PC-9 (cell line): ENCODE results near the gene KLF7. TPM values are rescaled to one million over a fixed set of nuclear protein-coding genes. Genes with fewer than 3 reads are reported as not detected.

Experiments
- BruUV-seq: library from RNA; stranded (reverse); fragments of 400-500 nt; replicated peaks from 2 replicates; lab custom pipeline; 2021; lab: Mats Ljungman, UMichigan
- CTCF ChIA-PET: fragments of 300-600 bp; sonication (Branson Sonifier 250); formaldehyde crosslinking; loops from one replicate; lab custom pipeline; 2022; ENCODE audit warnings: antibody characterized with exemption; lab: Charles Lee
- POLR2A ChIA-PET: fragments of 300-600 bp; sonication (Branson Sonifier 250); formaldehyde crosslinking; loops from one replicate; lab custom pipeline; 2022; ENCODE audit warnings: antibody characterized with exemption; ENCODE audit not compliant: unreplicated experiment; lab: Charles Lee
- DNase-seq, 2 experiments: peaks; one replicate each; pipeline versions ENCODE4 v3.0.0 to v3.0.0-alpha.2; 2015 to 2022; ENCODE audit warnings: mixed read lengths in 1 of 2
- H2AFZ ChIP-seq: fragments of 200-600 bp; sonication (generic); 2 replicates; pipeline ENCODE4 v1.8.1; 2017; ENCODE audit warnings: antibody characterized with exemption
- H3F3A ChIP-seq: fragments of 200-600 bp; sonication (generic); 2 replicates; pipeline ENCODE4 v1.8.1; 2017; ENCODE audit warnings: antibody characterized with exemption, mild to moderate bottlenecking, low read depth; ENCODE audit not compliant: insufficient read depth
- H3K27ac ChIP-seq: fragments of 200-600 bp; sonication (generic); 2 replicates; pipeline ENCODE4 v1.6.1; 2016; ENCODE audit warnings: mixed run types
- H3K27me3 ChIP-seq: fragments of 200-600 bp; sonication (generic); 2 replicates; pipeline ENCODE4 v1.6.1; 2016; ENCODE audit warnings: low read depth, mixed run types; ENCODE audit not compliant: insufficient read depth
- H3K36me3 ChIP-seq: fragments of 200-600 bp; sonication (generic); 2 replicates; pipeline ENCODE4 v1.6.1; 2016; ENCODE audit warnings: low read depth, mixed run types
- H3K4me1 ChIP-seq: fragments of 200-600 bp; sonication (generic); replicated peaks from 2 replicates; pipeline ENCODE4 v1.6.1; 2016; ENCODE audit warnings: mixed run types; ENCODE audit not compliant: insufficient read depth
- H3K4me2 ChIP-seq: fragments of 200-600 bp; sonication (generic); 2 replicates; pipeline ENCODE4 v1.6.1; 2017; ENCODE audit warnings: mixed run types
- H3K4me3 ChIP-seq: fragments of 200-600 bp; sonication (generic); 2 replicates; pipeline ENCODE4 v1.6.1; 2016; ENCODE audit warnings: mixed run types
- H3K79me2 ChIP-seq: fragments of 200-600 bp; sonication (generic); 2 replicates; pipeline ENCODE4 v1.6.1; 2017; ENCODE audit warnings: low read depth, mixed run types
- H3K9me2 ChIP-seq: fragments of 200-600 bp; sonication (generic); 2 replicates; pipeline ENCODE4 v1.8.1; 2017; ENCODE audit warnings: mild to moderate bottlenecking; ENCODE audit not compliant: insufficient read depth
- H3K9me3 ChIP-seq: fragments of 200-600 bp; sonication (generic); 2 replicates; pipeline ENCODE4 v1.8.1; 2016; ENCODE audit warnings: low read depth; ENCODE audit not compliant: insufficient read depth
- H4K20me1 ChIP-seq: fragments of 200-600 bp; sonication (generic); 2 replicates; pipeline ENCODE4 v1.8.1; 2017; ENCODE audit not compliant: insufficient read depth
- CTCF ChIP-seq: fragments of 200-600 bp; sonication (generic); conservative IDR thresholded peaks from 2 replicates; pipeline ENCODE4 v1.6.1; 2017; ENCODE audit warnings: mixed run types, antibody characterized with exemption, mild to moderate bottlenecking, moderate library complexity
- EZH2 ChIP-seq: fragments of 200-600 bp; sonication (generic); IDR thresholded peaks from 2 replicates; pipeline ENCODE4 v1.8.0; 2017; ENCODE audit warnings: antibody characterized with exemption, low read depth
- intact Hi-C: fragments of 100-400 bp; cut with micrococcal nuclease; formaldehyde crosslinking; loops from one replicate; pipeline ENCODE4 v1.10.0; 2022; ENCODE audit not compliant: unreplicated experiment
- total RNA-seq: library from RNA; stranded (reverse); gene quantifications from 2 replicates; pipeline ENCODE4 v1.2.3, GENCODE V29; 2021

The KLF7 gene
- total RNA-seq, 1 experiment from 2014 or later, result 20.0 TPM

GRCh38 chr2:207093234-207093633 is 72.5 kb downstream of the KLF7 start:
- ChIA-PET POLR2A (no interaction called here), CTCF (no interaction called here)
- Histone ChIP-seq H3F3A (no peaks in the 10 kb centered on the region), H3K4me1 (no peaks in the 10 kb centered on the region), H3K27ac (no peak overlapping the region), H3K36me3 (no peaks in the 10 kb centered on the region), H3K9me2 (no peaks in the 10 kb centered on the region), H4K20me1 (no peaks in the 10 kb centered on the region), H3K79me2 (no peaks in the 10 kb centered on the region), H3K4me2 (no peak overlapping the region), H2AFZ (no peak overlapping the region), H3K27me3 (no peaks in the 10 kb centered on the region), H3K4me3 (no peak overlapping the region), H3K9me3 (no peaks in the 10 kb centered on the region)
- TF ChIP-seq EZH2 (no peak), CTCF (no peak)
- no TSS peak for BruUV-seq
- intact Hi-C loops, result no loop called here
- no peak for DNase-seq

GRCh38 chr2:207092818-207093217 is 72.9 kb downstream of the KLF7 start:
- Histone ChIP-seq H3K4me3 (no peak overlapping the region), H3K4me2 (no peak overlapping the region), H3K9me3 (no peaks in the 10 kb centered on the region), H3K36me3 (no peaks in the 10 kb centered on the region), H3K27ac (no peak overlapping the region), H3K9me2 (no peaks in the 10 kb centered on the region), H3K79me2 (no peaks in the 10 kb centered on the region), H3K4me1 (no peaks in the 10 kb centered on the region), H4K20me1 (no peaks in the 10 kb centered on the region), H3K27me3 (no peaks in the 10 kb centered on the region), H2AFZ (no peak overlapping the region), H3F3A (no peaks in the 10 kb centered on the region)
- BruUV-seq, result no TSS peak
- no peak for DNase-seq
- TF ChIP-seq EZH2, result no peak
- TF ChIP-seq CTCF, result no peak
- intact Hi-C loops, result no loop called here
- POLR2A ChIA-PET, result no interaction called here
- CTCF ChIA-PET, result no interaction called here

- Histone ChIP-seq H3K27ac (no peak overlapping the region), H3K27me3 (no peaks in the 10 kb centered on the region), H3K9me2 (no peaks in the 10 kb centered on the region), H3K4me2 (no peak overlapping the region), H3K79me2 (no peaks in the 10 kb centered on the region), H3K4me1 (no peaks in the 10 kb centered on the region), H3K4me3 (no peak overlapping the region), H2AFZ (no peak overlapping the region), H4K20me1 (no peaks in the 10 kb centered on the region), H3F3A (no peaks in the 10 kb centered on the region), H3K9me3 (no peaks in the 10 kb centered on the region), H3K36me3 (no peaks in the 10 kb centered on the region)
- CTCF ChIA-PET, result no interaction called here
- BruUV-seq, result no TSS peak
- TF ChIP-seq CTCF (no peak), EZH2 (no peak)
- POLR2A ChIA-PET, result no interaction called here
- intact Hi-C loops, result no loop called here
- no peak for DNase-seq
Measured at GRCh38 chr2:207091928-207092327, 73.8 kb downstream of the KLF7 start.
